SK-N-SH treated with all-trans-retinoic acid at 6 μM for 48 hours (cell line): Measurements from ENCODE around the gene SLC38A10.

Experiments used
- ATAC-seq: fragments of 200-7000 bp; cut with Tn5 transposase; 3 replicates; pipeline ENCODE4 v1.9.1; 2020; ENCODE audit warnings: mild to moderate bottlenecking, moderate library complexity
- ARNTL ChIP-seq: fragments of 450-650 bp; formaldehyde crosslinking; IDR thresholded peaks from 2 replicates; pipeline ENCODE4 v1.5.0; 2020; ENCODE audit warnings: low read depth, mild to moderate bottlenecking, moderate library complexity, borderline replicate concordance
- BACH2 ChIP-seq: fragments of 250-450 bp; sonication (Bioruptor Pico); IDR thresholded peaks from 2 replicates; pipeline ENCODE4 v1.9.0; 2021; ENCODE audit warnings: mild to moderate bottlenecking, borderline replicate concordance
- CREB5 ChIP-seq: fragments of 250-450 bp; sonication (Bioruptor Pico); IDR thresholded peaks from 2 replicates; pipeline ENCODE4 v1.5.1; 2020; ENCODE audit warnings: low read depth, mild to moderate bottlenecking, moderate library complexity
- CSDC2 ChIP-seq: fragments of 250-450 bp; sonication (Bioruptor Pico); IDR thresholded peaks from 2 replicates; pipeline ENCODE4 v1.5.0; 2020; ENCODE audit warnings: mild to moderate bottlenecking, moderate library complexity
- CSRNP3 ChIP-seq: fragments of 250-450 bp; sonication (Bioruptor Pico); IDR thresholded peaks from 2 replicates; pipeline ENCODE4 v1.5.1; 2021; ENCODE audit warnings: mild to moderate bottlenecking, moderate library complexity
- ESRRG ChIP-seq: fragments of 250-450 bp; sonication (Bioruptor Pico); IDR thresholded peaks from 2 replicates; pipeline ENCODE4 v1.6.1; 2021; ENCODE audit warnings: mild to moderate bottlenecking
- GLIS3 ChIP-seq: fragments of 250-450 bp; sonication (Bioruptor Pico); IDR thresholded peaks from 2 replicates; pipeline ENCODE4 v1.5.0; 2020; ENCODE audit warnings: mild to moderate bottlenecking, moderate library complexity
- ISL1 ChIP-seq: fragments of 250-450 bp; sonication (Bioruptor Pico); IDR thresholded peaks from 2 replicates; pipeline ENCODE4 v2.1.2; 2022; ENCODE audit warnings: mild to moderate bottlenecking, moderate library complexity
- OSR1 ChIP-seq: fragments of 250-450 bp; sonication (Bioruptor Pico); IDR thresholded peaks from 2 replicates; pipeline ENCODE4 v1.8.0; 2022; ENCODE audit warnings: moderate library complexity, mild to moderate bottlenecking, inconsistent platforms
- PATZ1 ChIP-seq: fragments of 250-450 bp; sonication (Bioruptor Pico); IDR thresholded peaks from 2 replicates; pipeline ENCODE4 v1.8.0; 2020; ENCODE audit warnings: mild to moderate bottlenecking, moderate library complexity, borderline replicate concordance
- POU6F1 ChIP-seq: fragments of 250-450 bp; sonication (Bioruptor Pico); IDR thresholded peaks from 2 replicates; pipeline ENCODE4 v1.8.0; 2021; ENCODE audit warnings: low read depth, mild to moderate bottlenecking, moderate library complexity, borderline replicate concordance
- PPARA ChIP-seq: fragments of 250-450 bp; sonication (Bioruptor Pico); IDR thresholded peaks from 2 replicates; pipeline ENCODE4 v1.5.0; 2020; ENCODE audit warnings: mild to moderate bottlenecking, borderline replicate concordance
- RARB ChIP-seq: fragments of 250-450 bp; sonication (Bioruptor Pico); IDR thresholded peaks from 2 replicates; pipeline ENCODE4 v1.8.0; 2021; ENCODE audit warnings: mild to moderate bottlenecking, moderate library complexity
- SNAI2 ChIP-seq: fragments of 250-450 bp; sonication (Bioruptor Pico); IDR thresholded peaks from 2 replicates; pipeline ENCODE4 v1.5.0; 2020; ENCODE audit warnings: mild to moderate bottlenecking, moderate library complexity
- TOX ChIP-seq: fragments of 250-450 bp; sonication (Bioruptor Pico); IDR thresholded peaks from 2 replicates; pipeline ENCODE4 v1.8.0; 2021; ENCODE audit warnings: mild to moderate bottlenecking, moderate library complexity, borderline replicate concordance
- TSHZ2 ChIP-seq: fragments of 250-450 bp; sonication (Bioruptor Pico); IDR thresholded peaks from 2 replicates; pipeline ENCODE4 v1.5.0; 2020; ENCODE audit warnings: mild to moderate bottlenecking, moderate library complexity
- ZC3H10 ChIP-seq: fragments of 250-450 bp; sonication (Bioruptor Pico); IDR thresholded peaks from 2 replicates; pipeline ENCODE4 v1.5.1; 2021; ENCODE audit warnings: mild to moderate bottlenecking, moderate library complexity
- ZFP3 ChIP-seq: fragments of 250-450 bp; sonication (Bioruptor Pico); IDR thresholded peaks from 2 replicates; pipeline ENCODE4 v1.5.0; 2020; ENCODE audit warnings: mild to moderate bottlenecking, moderate library complexity
- ZFP30 ChIP-seq: fragments of 450-650 bp; formaldehyde crosslinking; IDR thresholded peaks from 2 replicates; pipeline ENCODE4 v1.5.0; 2022; ENCODE audit warnings: mild to moderate bottlenecking, moderate library complexity
- ZNF565 ChIP-seq: fragments of 450-650 bp; formaldehyde crosslinking; conservative IDR thresholded peaks from 2 replicates; pipeline ENCODE4 v1.5.0; 2020; ENCODE audit warnings: low read depth, mild to moderate bottlenecking, moderate library complexity
- ZNF70 ChIP-seq: fragments of 450-650 bp; formaldehyde crosslinking; IDR thresholded peaks from 2 replicates; pipeline ENCODE4 v1.5.0; 2020; ENCODE audit warnings: mild to moderate bottlenecking, moderate library complexity

Gene SLC38A10

GRCh38 chr17:81203136-81203535 is 92.0 kb downstream of the SLC38A10 start:
- ATAC-seq: no peak
- TF ChIP-seq POU6F1 (CRISPR knock-in tag): no peak
- no peak for TF ChIP-seq CREB5 (CRISPR knock-in tag)
- TF ChIP-seq ZNF565 (CRISPR knock-in tag): no peak
- no peak for TF ChIP-seq ZNF70 (CRISPR knock-in tag)
- no peak for TF ChIP-seq GLIS3 (CRISPR knock-in tag)
- no peak for TF ChIP-seq OSR1 (CRISPR knock-in tag)
- no peak for TF ChIP-seq ZC3H10 (CRISPR knock-in tag)
- TF ChIP-seq ARNTL (CRISPR knock-in tag): no peak
- no peak for TF ChIP-seq ISL1 (CRISPR knock-in tag)
- no peak for TF ChIP-seq BACH2 (CRISPR knock-in tag)

- ATAC-seq: no peak
- no peak for TF ChIP-seq ZFP3 (CRISPR knock-in tag)
- TF ChIP-seq PPARA (CRISPR knock-in tag): no peak
- no peak for TF ChIP-seq ESRRG
- no peak for TF ChIP-seq ISL1 (CRISPR knock-in tag)
- no peak for TF ChIP-seq GLIS3 (CRISPR knock-in tag)
- no peak for TF ChIP-seq POU6F1 (CRISPR knock-in tag)
- TF ChIP-seq SNAI2 (CRISPR knock-in tag): no peak
- TF ChIP-seq BACH2 (CRISPR knock-in tag): no peak
- TF ChIP-seq PATZ1: no peak
- TF ChIP-seq ZC3H10 (CRISPR knock-in tag): no peak
- no peak for TF ChIP-seq CREB5 (CRISPR knock-in tag)
- no peak for TF ChIP-seq ZFP30
These were observed 92.8 kb downstream of the SLC38A10 start for GRCh38 chr17:81202318-81202717.

- ATAC-seq: peak; percentile 95
- TF ChIP-seq ZFP30 (no peak), BACH2 (CRISPR knock-in tag) (no peak), ZC3H10 (CRISPR knock-in tag) (no peak), CSRNP3 (CRISPR knock-in tag) (no peak), TSHZ2 (no peak), ZFP3 (CRISPR knock-in tag) (no peak), CSDC2 (CRISPR knock-in tag) (no peak), PATZ1 (no peak), ESRRG (no peak), PPARA (CRISPR knock-in tag) (no peak), ZNF565 (CRISPR knock-in tag) (no peak), ZNF70 (CRISPR knock-in tag) (no peak), OSR1 (CRISPR knock-in tag) (no peak), ISL1 (CRISPR knock-in tag) (no peak), RARB (CRISPR knock-in tag) (no peak), TOX (CRISPR knock-in tag) (no peak)
These were observed 94.2 kb downstream of the SLC38A10 start for GRCh38 chr17:81200695-81201580.
